GM18858 (cell line): Measurements from ENCODE around the gene CLDN9.

Source experiments
- ATAC-seq: cut with Tn5 transposase; IDR thresholded peaks from one replicate; pipeline ENCODE4 v1.9.1; 2021; ENCODE audit not compliant: unreplicated experiment

The CLDN9 gene

GRCh38 chr16:2974319-2975056 lies 38.2 kb upstream of the CLDN9 start:
- ATAC-seq = no peak

DNA sequence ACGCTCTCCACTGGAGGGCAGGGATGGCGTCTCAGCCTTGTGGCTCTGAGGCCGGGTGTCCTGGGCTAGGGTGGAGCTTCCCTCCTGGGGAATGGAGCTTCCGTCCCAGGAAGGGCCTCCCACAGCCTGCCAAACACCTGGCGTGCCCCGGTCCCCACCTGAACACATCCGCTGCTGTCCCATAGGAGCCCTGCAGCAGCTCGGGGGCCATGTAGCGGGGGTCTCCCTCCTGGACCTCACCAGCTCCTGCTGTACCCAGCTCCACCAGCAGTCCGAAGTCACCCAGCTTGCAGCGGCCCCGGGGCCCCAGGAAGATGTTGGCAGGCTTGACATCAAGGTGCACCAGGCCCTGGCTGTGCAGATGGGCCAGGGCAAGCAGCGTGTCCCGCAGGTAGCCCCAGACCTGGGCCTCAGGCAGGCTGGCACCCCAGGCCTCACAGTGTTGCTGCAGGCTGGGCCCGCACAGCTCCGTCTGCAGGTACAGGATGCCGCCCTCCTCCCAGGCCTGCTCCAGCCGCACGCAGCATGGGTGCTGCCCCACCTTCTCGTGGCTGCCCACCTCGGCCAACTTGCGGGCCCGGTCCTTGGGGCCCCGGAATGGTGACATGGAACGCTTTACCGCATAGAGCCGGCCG lies 37.4 kb upstream of the CLDN9 start:
- ATAC-seq = no peak

DNA sequence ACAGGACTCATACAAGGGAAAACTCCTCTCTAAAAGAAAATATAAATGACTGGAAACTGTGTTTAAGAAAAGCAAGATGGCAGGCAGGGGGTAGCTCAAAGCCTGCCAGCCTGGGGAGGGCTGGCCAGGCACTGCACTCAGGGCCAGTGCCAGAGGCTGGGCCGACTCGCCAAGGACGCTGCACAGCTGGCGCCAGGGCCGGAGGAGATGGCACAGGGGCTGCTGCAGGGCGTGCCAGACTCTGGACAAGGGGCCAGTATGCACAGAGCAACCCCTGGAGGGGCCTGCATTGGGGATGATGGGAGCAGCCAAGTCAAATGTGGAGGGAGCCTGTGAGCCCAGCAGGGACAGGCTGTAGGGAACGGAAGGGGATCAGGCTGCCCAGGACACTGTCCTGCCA lies 36.5 kb upstream of the CLDN9 start:
- ATAC-seq = no peak

GRCh38 chr16:2976673-2977072 lies 36.0 kb upstream of the CLDN9 start:
- ATAC-seq = no peak

- ATAC-seq = no peak
Measured at GRCh38 chr16:2977440-2977839, 35.3 kb upstream of the CLDN9 start.

DNA sequence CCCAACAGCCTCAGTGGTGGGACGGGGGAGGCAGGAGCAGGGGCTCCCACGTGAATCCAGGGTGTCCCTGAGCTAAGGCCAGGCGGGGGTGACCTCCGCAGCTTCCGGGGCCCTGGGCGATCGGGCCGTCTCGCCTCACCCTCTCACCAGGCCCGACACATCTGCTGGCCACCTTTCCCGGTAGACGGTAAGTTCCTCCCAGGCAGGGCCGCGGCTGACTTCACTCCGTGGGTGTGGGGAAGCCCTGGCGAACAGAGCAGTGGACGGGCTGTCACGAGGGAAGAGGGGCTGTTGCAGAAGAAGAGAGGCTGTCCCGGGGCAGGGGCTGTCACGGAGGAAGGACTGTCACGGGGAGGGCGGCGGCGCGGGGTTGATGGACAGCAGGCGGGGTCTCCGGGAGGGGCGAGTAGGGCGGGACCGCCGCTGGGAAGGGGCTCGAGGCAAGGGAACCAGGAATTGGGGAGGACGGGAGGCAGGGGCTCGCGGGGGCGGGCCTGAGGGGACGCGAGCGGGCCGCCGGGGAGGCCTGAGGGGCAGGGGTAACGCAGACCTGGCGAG lies 33.0 kb upstream of the CLDN9 start:
- no peak for ATAC-seq

- ATAC-seq = peak; percentile 55
Measured at GRCh38 chr16:2980227-2981176, 32.2 kb upstream of the CLDN9 start, which contains the start of gene PKMYT1. PKMYT1 (minus strand) TSS chr16:2980446; CDS start chr16:2979657, 789 bp downstream.

DNA sequence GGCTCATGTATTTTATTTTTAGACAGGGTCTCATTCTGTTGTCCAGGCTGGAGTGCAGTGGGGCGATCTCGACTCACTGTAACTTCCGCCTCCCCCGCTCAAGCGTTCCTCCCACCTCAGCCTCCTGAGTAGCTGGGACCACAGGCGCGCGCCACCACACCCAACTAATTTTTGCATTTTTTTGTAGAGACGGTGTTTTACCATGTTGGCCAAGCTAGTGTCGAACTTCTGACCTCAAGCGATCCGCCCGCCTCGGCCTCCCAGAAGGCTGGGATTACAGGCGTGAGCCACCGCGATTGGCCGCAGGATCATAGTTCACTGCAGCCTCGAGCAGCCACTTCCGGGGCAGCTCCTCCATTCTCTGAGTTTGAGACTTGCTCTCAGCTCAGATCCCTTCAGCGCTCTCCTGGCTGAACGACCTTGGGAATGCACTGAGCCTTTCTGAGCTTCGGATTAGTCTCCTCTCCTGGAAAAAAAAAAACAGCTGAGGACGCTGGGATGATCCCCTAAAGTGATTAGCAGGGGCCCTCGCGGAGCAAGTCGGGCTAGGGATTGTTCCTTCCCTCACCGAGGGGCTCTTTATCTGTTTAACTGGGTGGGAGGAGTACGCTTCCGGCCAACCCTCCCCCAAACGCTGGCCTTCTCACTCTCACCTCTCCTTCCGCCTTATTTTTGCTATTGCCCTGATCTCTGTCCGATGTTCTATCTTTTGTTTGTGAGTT lies 31.4 kb upstream of the CLDN9 start:
- ATAC-seq = no peak

GRCh38 chr16:2981899-2982250 lies 30.8 kb upstream of the CLDN9 start:
- no peak for ATAC-seq

DNA sequence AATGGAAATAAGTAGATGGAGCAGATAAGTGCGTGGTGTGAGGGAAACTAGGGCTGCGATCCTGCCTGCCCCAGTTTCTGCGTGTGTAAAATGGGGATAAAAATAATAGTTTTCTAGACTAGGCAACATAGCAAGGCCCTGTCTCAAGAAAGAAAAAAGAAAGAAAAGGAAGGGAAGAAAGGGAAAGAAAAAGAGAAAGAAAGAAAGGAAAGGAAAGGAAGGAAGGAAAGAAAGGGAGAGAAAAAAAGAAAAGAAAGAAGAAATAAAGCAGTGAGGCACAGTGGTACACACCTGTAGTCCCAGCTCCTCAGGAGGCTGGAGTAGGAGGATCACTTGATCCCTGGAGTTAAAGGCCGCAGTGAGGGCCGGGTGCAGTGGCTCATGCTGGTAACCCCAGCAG lies 30.3 kb upstream of the CLDN9 start:
- ATAC-seq = no peak

GRCh38 chr16:2983706-2984136 lies 29.0 kb upstream of the CLDN9 start:
- no peak for ATAC-seq

DNA sequence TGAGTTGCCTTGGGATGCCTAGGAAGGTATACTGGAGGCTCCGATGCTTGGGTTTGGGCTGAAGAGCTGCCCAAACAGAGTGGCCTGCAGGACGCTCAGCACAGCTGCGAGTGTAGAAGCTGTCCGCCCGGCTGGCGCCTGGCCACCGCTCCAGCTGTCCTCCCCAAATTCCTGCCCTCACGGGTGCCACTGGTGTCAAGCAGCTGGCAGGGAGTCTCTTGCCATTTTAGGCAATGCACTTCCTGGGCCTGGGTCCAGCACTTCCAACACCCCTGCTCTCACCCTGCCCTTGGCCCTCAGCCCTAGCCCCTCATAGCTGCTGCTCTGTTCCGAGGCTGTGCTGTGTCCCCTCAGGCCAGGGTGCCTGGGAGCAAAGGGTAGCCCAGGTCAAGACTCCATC lies 27.3 kb upstream of the CLDN9 start:
- no peak for ATAC-seq

GRCh38 chr16:2985893-2986355 lies 26.8 kb upstream of the CLDN9 start:
- ATAC-seq = no peak

GRCh38 chr16:2986623-2987188 lies 26.0 kb upstream of the CLDN9 start:
- no peak for ATAC-seq

DNA sequence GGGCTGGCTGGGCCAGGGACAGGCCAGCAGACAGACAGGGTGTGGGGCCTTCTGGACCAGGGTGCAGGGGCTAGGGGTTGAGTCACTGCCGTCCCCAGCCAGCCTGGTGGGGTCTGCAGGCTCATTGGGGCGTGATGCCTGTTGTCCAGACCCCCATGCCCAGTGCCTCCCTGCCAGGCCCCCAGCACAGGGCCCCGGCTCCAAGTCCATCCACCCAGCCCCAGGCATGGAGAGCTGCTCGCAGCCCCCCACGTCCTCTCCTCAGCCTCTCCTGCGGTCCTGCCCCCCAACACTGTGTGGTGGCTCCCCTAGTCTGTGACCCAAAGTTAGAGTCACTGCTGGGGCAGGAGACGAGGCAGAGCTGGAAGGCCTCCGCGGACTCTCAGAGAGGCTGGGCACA lies 25.4 kb upstream of the CLDN9 start:
- ATAC-seq = no peak

DNA sequence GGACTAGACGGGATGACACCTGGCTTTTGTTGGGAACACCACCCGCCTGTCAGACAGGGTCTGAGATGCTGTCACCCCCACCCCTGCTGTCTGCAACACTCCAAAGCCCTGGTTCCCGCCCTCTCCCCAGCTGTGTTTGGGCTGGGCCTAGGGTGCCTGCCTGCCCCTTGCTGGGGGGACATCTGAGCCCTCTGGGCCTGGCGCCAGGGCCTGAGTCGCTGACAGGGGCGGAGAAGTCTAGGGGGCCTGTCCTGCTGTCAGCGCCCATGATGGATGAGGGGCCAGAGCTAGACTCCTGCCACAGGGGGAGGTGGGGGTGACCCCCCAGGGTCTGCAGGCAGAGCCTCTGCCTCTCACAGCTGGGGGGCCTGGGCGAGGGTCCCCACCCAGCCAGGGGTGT lies 24.9 kb upstream of the CLDN9 start:
- ATAC-seq = no peak

- no peak for ATAC-seq
Measured at GRCh38 chr16:2988590-2989099, 24.1 kb upstream of the CLDN9 start.

DNA sequence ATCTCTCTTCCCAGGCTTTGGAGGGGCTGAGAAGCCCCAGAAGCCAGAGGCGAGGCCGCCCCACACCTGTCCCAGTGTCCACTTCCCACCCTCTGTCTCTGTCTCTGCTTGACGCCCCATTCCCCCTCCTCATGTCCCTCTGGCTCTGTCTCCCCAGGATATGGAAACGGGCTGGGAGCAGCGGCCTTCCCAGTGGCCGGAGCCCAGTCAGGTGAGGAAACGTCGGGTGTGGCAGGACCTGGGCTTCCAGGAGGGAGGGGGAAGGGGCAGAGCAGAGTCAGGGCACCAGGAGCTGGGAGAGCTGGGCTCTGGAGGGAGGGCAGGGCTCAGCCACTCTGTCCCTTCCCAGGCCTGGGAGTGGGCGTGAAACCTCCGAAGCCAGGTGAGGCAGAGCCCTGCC lies 21.8 kb upstream of the CLDN9 start:
- no peak for ATAC-seq

- ATAC-seq = no peak
Measured at GRCh38 chr16:2991566-2992261, 21.0 kb upstream of the CLDN9 start.
